ENCODE results near the gene FNDC3B.
A peak's percentile ranks its signal among the peaks of the same experiment; 100 is the strongest.
"Not testable (repeated sequence)": the region's sequence is repeated elsewhere in the genome, so short reads cannot be mapped to it uniquely, and the experiment has no call there.

The FNDC3B gene

DNA sequence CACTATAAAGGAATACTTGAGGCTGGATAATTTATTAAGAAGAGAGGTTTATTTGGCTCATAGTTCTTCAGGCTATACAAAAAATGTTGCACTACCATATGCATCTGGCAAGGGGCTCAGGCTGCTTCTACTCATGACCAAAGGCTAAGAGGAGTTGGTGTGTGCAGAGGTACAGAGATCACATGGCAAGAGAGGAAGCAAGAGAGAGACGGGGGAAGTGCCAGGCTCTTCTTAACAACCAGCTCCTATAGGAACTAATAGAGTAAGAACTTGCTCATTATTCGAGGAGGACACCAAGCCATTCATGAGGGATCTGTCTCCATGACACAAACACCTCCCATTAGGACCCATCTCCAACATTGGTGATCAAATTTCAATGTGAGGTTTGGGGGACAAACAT, 6.0 kb upstream of the FNDC3B start:
- H3K9me3 ChIP-seq (ENCODE audit: control insufficient read depth, low read length), result no peaks in the 10 kb centered on the region
- no peak overlapping the region for H3K9ac ChIP-seq (ENCODE audit: low read length)
- DNase-seq (ENCODE audit: low read depth), result no peak
- no peak overlapping the region for H3K4me3 ChIP-seq (ENCODE audit: low read length)
- peaks cover 2% of the 10 kb centered on the region for H3K4me1 ChIP-seq (ENCODE audit: control insufficient read depth, insufficient read depth, low read length)
- H3K27me3 ChIP-seq (replicated peaks; ENCODE audit: control insufficient read depth, insufficient read depth, low read length), result no peaks in the 10 kb centered on the region
- no peaks in the 10 kb centered on the region for H3K36me3 ChIP-seq (ENCODE audit: control insufficient read depth, insufficient read depth, low read length, severe bottlenecking)

GRCh38 chr3:172034786-172035685, 4.3 kb upstream of the FNDC3B start:
- DNase-seq (ENCODE audit: low read depth), result no peak
- H3K4me1 ChIP-seq (ENCODE audit: control insufficient read depth, insufficient read depth, low read length), result peaks cover 11% of the 10 kb centered on the region
- no peaks in the 10 kb centered on the region for H3K27me3 ChIP-seq (replicated peaks; ENCODE audit: control insufficient read depth, insufficient read depth, low read length)
- no peak overlapping the region for H3K9ac ChIP-seq (ENCODE audit: low read length)
- no peaks in the 10 kb centered on the region for H3K36me3 ChIP-seq (ENCODE audit: control insufficient read depth, insufficient read depth, low read length, severe bottlenecking)
- no peak overlapping the region for H3K4me3 ChIP-seq (ENCODE audit: low read length)
- H3K9me3 ChIP-seq (ENCODE audit: control insufficient read depth, low read length), result no peaks in the 10 kb centered on the region

DNA sequence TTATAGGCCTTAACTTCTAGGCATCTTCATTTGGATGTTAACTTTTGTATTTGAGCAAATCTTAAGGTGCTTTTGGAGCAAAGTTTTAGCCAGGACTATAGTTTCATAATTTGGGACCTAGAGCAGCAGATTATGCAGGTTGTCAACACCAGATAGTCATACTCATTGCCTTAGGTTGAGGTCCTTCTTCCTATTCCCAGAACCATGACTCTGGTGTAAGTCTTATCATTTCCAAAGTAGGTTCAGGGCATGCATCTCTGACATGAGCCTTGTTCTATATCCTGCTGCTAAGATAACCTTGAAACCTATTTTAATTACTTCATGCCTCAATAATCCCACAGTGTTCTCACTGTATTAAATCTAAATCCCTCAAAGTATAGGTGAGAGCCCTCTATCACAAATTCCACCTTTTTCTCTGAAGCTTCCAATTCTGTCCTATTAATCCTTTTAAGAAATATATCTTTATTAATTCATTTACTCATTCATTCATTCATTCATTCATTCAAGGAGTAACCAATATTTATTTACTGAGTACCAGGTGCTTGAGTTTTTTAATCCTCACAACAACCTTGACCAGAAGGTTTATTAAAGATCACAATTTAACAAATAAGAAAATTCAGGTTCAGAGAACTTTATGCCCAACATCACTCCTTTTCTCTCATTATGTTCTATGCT, 2.7 kb upstream of the FNDC3B start:
- H3K4me3 ChIP-seq (ENCODE audit: low read length), result no peak overlapping the region
- no peaks in the 10 kb centered on the region for H3K9me3 ChIP-seq (ENCODE audit: control insufficient read depth, low read length)
- no peaks in the 10 kb centered on the region for H3K27me3 ChIP-seq (replicated peaks; ENCODE audit: control insufficient read depth, insufficient read depth, low read length)
- no peak overlapping the region for H3K9ac ChIP-seq (ENCODE audit: low read length)
- H3K36me3 ChIP-seq (ENCODE audit: control insufficient read depth, insufficient read depth, low read length, severe bottlenecking), result no peaks in the 10 kb centered on the region
- DNase-seq (ENCODE audit: low read depth), result no peak
- H3K4me1 ChIP-seq (ENCODE audit: control insufficient read depth, insufficient read depth, low read length), result peaks cover 11% of the 10 kb centered on the region

- Histone ChIP-seq H3K9ac (ENCODE audit: low read length) (peak overlapping the region; percentile 100), H3K27me3 (replicated peaks; ENCODE audit: control insufficient read depth, insufficient read depth, low read length) (no peaks in the 10 kb centered on the region), H3K4me3 (ENCODE audit: low read length) (peak overlapping the region; percentile 94), H3K36me3 (ENCODE audit: control insufficient read depth, insufficient read depth, low read length, severe bottlenecking) (peaks cover 5% of the 10 kb centered on the region), H3K4me1 (ENCODE audit: control insufficient read depth, insufficient read depth, low read length) (peaks cover 28% of the 10 kb centered on the region), H3K9me3 (ENCODE audit: control insufficient read depth, low read length) (no peaks in the 10 kb centered on the region)
- peak; percentile 76 for DNase-seq (ENCODE audit: low read depth)
Measured at GRCh38 chr3:172038798-172039435, 461 bp upstream of the FNDC3B start.

DNA sequence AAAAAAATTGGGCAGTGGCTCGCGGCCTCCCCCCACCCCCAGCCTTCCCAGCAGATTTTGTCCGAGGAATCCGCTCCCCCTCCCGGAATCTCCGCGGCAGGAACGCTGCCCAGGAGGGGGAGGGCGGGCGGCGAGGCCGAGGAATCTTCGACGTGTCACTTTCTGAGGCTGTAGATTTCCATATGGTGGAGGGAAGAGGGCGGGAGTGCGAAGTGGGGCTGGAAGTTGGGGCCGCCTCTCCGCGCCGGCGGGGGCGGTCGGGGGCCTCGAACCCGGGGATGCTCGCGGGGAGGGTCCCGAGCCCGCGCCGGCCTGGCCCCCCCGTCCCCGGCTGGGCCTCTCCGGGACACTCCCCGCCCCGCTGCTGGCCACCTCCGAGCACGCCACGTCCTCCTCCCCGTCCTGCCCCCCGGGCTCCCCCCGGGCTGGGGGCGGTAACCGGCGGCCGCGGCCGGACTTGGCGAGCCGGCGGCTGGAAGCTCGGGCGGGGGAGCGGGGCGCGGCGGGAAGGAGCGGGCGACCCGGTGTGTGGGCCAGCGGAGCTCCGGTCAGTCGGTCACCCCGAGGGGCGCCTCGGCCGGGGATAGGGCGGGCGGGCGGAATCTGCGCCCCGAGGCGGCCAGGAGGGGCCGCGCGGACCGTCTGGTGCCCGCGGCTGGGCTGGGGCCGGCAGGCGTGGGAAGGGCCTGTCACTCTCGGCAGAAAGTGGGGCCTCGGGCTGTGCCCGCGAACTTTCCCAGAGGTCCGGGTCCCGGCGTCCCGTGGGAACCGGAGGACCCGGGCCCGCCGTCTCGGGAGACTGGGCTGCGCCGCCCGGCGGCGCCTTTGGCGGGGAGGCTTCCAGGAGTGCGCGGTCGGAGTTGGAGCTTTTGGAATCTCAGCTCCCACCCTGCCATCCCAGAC, 951 bp downstream of the FNDC3B start:
- H3K4me3 ChIP-seq (ENCODE audit: low read length), result peak overlapping the region; percentile 94
- no peaks in the 10 kb centered on the region for H3K27me3 ChIP-seq (replicated peaks; ENCODE audit: control insufficient read depth, insufficient read depth, low read length)
- H3K36me3 ChIP-seq (ENCODE audit: control insufficient read depth, insufficient read depth, low read length, severe bottlenecking), result peaks cover 5% of the 10 kb centered on the region
- DNase-seq (ENCODE audit: low read depth), result peak; percentile 93
- H3K4me1 ChIP-seq (ENCODE audit: control insufficient read depth, insufficient read depth, low read length), result peaks cover 42% of the 10 kb centered on the region
- H3K9me3 ChIP-seq (ENCODE audit: control insufficient read depth, low read length), result no peaks in the 10 kb centered on the region
- H3K9ac ChIP-seq (ENCODE audit: low read length), result peak overlapping the region; percentile 100

DNA sequence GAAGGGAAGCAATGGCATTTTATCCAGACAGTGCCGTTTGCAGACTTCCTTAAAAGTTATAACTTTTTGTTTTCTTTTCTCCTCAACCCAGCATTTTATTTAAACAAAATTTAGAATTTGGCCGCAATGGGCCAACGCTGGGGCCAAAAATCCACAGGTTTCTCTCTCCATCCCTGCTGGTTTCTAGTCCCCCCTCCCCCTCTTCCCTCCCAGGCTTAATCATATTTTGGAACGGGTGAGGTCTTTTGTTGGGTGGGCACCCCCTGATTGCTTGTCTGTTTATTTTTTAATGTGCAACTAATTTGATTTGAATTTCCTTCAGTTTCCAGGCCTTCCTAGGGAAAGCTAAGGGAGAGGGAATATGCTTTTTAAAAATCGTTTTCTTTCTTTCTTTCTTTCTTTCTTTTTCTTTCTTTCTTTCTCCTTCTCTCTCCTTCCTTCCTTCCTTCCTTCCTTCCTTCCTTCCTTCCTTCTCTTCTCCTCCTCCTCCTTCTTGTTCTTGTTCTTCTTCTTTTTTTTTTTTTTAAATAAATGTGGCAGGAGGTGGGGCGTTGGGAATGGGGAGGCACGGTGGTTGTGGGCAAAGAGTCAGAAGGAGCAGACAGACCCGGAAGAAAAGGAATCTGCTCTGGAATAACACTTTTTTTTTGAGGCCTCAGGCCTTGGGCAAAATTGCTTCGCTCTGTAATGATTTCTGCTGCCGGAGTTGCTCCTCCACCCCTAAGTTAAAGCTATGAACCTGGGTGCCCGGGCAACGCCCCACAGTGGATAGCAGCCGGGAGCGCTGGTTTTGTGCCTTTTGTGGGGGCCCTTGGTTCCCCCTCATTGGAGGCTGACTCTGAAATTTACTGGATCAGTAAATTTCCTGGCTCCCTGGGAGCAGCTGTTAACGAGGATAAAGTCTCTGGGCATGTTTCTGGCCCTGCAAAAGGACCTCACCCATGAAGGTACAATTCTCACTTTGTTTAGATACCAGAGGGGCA, 1.9 kb downstream of the FNDC3B start:
- Histone ChIP-seq H3K4me1 (ENCODE audit: control insufficient read depth, insufficient read depth, low read length) (peaks cover 48% of the 10 kb centered on the region), H3K9ac (ENCODE audit: low read length) (peak overlapping the region; percentile 100), H3K4me3 (ENCODE audit: low read length) (peak overlapping the region; percentile 94), H3K9me3 (ENCODE audit: control insufficient read depth, low read length) (no peaks in the 10 kb centered on the region), H3K27me3 (replicated peaks; ENCODE audit: control insufficient read depth, insufficient read depth, low read length) (no peaks in the 10 kb centered on the region), H3K36me3 (ENCODE audit: control insufficient read depth, insufficient read depth, low read length, severe bottlenecking) (peaks cover 5% of the 10 kb centered on the region)
- DNase-seq (ENCODE audit: low read depth), result peak; percentile 74

- Histone ChIP-seq H3K9me3 (ENCODE audit: control insufficient read depth, low read length) (no peaks in the 10 kb centered on the region), H3K27me3 (replicated peaks; ENCODE audit: control insufficient read depth, insufficient read depth, low read length) (no peaks in the 10 kb centered on the region), H3K4me3 (ENCODE audit: low read length) (peak overlapping the region; percentile 94), H3K9ac (ENCODE audit: low read length) (peak overlapping the region; percentile 100), H3K4me1 (ENCODE audit: control insufficient read depth, insufficient read depth, low read length) (peaks cover 57% of the 10 kb centered on the region), H3K36me3 (ENCODE audit: control insufficient read depth, insufficient read depth, low read length, severe bottlenecking) (peaks cover 5% of the 10 kb centered on the region)
- DNase-seq (ENCODE audit: low read depth), result peak; percentile 23
Measured at GRCh38 chr3:172042136-172042662, 2.8 kb downstream of the FNDC3B start.

DNA sequence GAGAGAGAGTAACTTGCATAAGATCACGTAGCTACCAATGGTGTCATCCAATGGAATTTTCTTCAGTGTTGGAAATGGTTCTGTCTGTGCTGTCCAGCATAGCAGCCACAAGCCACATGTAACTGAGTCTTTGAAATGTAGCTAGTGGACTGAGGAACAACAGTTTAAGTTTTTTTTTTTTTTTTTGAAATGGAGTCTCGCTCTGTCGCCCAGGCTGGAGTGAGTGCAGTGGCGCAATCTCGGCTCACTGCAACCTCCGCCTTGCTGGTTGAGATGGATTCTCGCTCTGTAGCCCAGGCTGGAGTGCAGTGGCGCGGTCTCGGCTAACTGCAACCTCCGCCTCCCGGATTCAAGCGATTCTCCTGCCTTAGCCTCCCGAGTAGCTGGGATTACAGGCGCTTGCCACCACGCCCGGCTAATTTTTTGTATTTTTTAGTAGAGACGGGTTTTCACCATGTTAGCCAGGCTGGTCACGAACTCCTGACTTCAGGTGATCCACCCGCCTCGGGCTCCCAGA, 3.3 kb downstream of the FNDC3B start:
- Histone ChIP-seq H3K9ac (ENCODE audit: low read length) (peak overlapping the region; percentile 100), H3K4me1 (ENCODE audit: control insufficient read depth, insufficient read depth, low read length) (peaks cover 63% of the 10 kb centered on the region), H3K4me3 (ENCODE audit: low read length) (peak overlapping the region; percentile 94)
- not testable (repeated sequence) for H3K36me3 ChIP-seq (ENCODE audit: control insufficient read depth, insufficient read depth, low read length, severe bottlenecking); H3K27me3 ChIP-seq (replicated peaks; ENCODE audit: control insufficient read depth, insufficient read depth, low read length); H3K9me3 ChIP-seq (ENCODE audit: control insufficient read depth, low read length)
- DNase-seq (ENCODE audit: low read depth), result peak; percentile 55

DNA sequence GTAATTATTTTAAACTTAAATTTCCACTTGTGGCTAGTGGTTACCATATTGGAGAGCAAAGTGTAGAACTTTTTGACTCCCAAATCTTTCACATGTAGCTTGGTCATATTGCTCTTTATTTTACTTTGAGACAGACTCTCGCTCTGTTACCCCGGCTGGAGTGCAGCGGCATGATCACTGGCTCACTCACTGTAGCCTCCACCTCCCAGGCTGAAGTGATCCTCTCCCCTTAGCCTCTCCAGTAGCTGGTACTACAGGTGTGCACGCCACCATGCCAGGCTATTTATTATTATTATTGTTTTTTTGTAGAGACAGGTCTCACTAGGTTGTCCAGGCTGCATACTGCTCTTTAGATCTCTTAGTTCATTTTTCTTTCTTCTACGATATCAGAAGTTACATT, 3.9 kb downstream of the FNDC3B start:
- H3K9me3 ChIP-seq (ENCODE audit: control insufficient read depth, low read length), result no peaks in the 10 kb centered on the region
- H3K4me3 ChIP-seq (ENCODE audit: low read length), result peak overlapping the region; percentile 94
- H3K36me3 ChIP-seq (ENCODE audit: control insufficient read depth, insufficient read depth, low read length, severe bottlenecking), result peaks cover 12% of the 10 kb centered on the region

More for the DNA sequence above, 3.9 kb downstream of the FNDC3B start:
- H3K9ac ChIP-seq (ENCODE audit: low read length), result peak overlapping the region; percentile 25
- DNase-seq (ENCODE audit: low read depth), result no peak
- peaks cover 65% of the 10 kb centered on the region for H3K4me1 ChIP-seq (ENCODE audit: control insufficient read depth, insufficient read depth, low read length)
- H3K27me3 ChIP-seq (replicated peaks; ENCODE audit: control insufficient read depth, insufficient read depth, low read length), result no peaks in the 10 kb centered on the region

Measured in adipocyte (in vitro differentiated cells).